ENCODE measurements around the gene HMCN1.

DNA sequence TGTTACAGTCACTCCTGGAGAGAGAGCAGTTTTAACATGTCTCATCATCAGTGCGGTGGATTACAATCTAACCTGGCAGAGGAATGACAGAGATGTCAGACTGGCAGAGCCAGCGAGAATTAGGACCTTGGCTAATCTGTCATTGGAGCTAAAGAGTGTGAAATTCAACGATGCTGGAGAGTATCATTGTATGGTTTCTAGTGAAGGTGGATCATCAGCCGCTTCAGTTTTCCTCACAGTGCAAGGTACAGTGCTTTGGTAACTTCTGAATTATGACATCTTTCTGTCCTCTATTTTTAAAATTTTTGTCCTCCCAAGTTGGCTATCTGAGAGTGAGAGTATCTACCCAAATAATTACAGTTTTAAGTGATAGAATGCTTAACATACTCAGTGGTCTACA, 199.4 kb downstream of the HMCN1 start:
- TF ChIP-seq, protein P1, sequence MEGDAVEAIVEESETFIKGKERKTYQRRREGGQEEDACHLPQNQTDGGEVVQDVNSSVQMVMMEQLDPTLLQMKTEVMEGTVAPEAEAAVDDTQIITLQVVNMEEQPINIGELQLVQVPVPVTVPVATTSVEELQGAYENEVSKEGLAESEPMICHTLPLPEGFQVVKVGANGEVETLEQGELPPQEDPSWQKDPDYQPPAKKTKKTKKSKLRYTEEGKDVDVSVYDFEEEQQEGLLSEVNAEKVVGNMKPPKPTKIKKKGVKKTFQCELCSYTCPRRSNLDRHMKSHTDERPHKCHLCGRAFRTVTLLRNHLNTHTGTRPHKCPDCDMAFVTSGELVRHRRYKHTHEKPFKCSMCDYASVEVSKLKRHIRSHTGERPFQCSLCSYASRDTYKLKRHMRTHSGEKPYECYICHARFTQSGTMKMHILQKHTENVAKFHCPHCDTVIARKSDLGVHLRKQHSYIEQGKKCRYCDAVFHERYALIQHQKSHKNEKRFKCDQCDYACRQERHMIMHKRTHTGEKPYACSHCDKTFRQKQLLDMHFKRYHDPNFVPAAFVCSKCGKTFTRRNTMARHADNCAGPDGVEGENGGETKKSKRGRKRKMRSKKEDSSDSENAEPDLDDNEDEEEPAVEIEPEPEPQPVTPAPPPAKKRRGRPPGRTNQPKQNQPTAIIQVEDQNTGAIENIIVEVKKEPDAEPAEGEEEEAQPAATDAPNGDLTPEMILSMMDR (conservative IDR thresholded peaks at IDR 0.05), result no peak
- TF ChIP-seq ZFX (IDR thresholded peaks at IDR 0.05), result no peak

Measured in C4-2B (cell line).